Endothelial cell of umbilical vein (primary cell): ENCODE results near the gene IL34.

Experiments
- CTCF ChIP-seq, 2 donors: IDR thresholded peaks; 1 replicate in 1 of 2; 2 replicates in 1 of 2; pipeline ENCODE4 v1.5.1; 2011; ENCODE audit warnings: low read length in 2 of 2, mild to moderate bottlenecking in 2 of 2, moderate library complexity in 2 of 2, control low read depth in 1 of 2, inconsistent platforms in 1 of 2, low read depth in 1 of 2; ENCODE audit not compliant: insufficient read depth in 1 of 2; ENCODE audit errors: extremely low read depth in 1 of 2
- MAX ChIP-seq: IDR thresholded peaks from 2 replicates; pipeline ENCODE4 v1.6.1; 2011; ENCODE audit not compliant: insufficient read depth, insufficient read length

GRCh38 chr16:70650216-70650615 lies 3.9 kb downstream of the IL34 start:
- TF ChIP-seq CTCF (IDR thresholded peaks at IDR 0.05; ENCODE audit: extremely low read depth in 1 of 2, insufficient read depth in 1 of 2, low read depth in 1 of 2, low read length in 2 of 2) = no peak
- TF ChIP-seq MAX = no peak
